LNCaP clone FGC (cell line): ENCODE results near the gene TFRC.
"Not testable (repeated sequence)": the region's sequence is repeated elsewhere in the genome, so short reads cannot be mapped to it uniquely, and the experiment has no call there.

Experiments
- DNase-seq: peaks from one replicate; pipeline ENCODE4 v3.0.0-alpha.2; 2011; ENCODE audit warnings: low read depth
- H3K4me3 ChIP-seq: 2 replicates; pipeline ENCODE4 v1.5.1; 2011; ENCODE audit warnings: mild to moderate bottlenecking, low read depth, low read length, control low read depth
- CTCF ChIP-seq: IDR thresholded peaks from 2 replicates; pipeline ENCODE4 v1.5.1; 2012; ENCODE audit warnings: mild to moderate bottlenecking; ENCODE audit not compliant: control insufficient read depth, insufficient read depth; ENCODE audit errors: extremely low read depth

Gene TFRC

GRCh38 chr3:196097373-196098154 is 15.7 kb upstream of the TFRC start:
- no peak for DNase-seq
- TF ChIP-seq CTCF: no peak
- H3K4me3 ChIP-seq: no peak overlapping the region

GRCh38 chr3:196096382-196096953 is 14.6 kb upstream of the TFRC start:
- H3K4me3 ChIP-seq: no peak overlapping the region
- no peak for DNase-seq
- no peak for TF ChIP-seq CTCF

- DNase-seq: no peak
- TF ChIP-seq CTCF: no peak
Observed at GRCh38 chr3:196093317-196094111, 11.6 kb upstream of the TFRC start.

GRCh38 chr3:196087906-196088305 is 6.0 kb upstream of the TFRC start:
- no peak overlapping the region for H3K4me3 ChIP-seq
- DNase-seq: no peak
- no peak for TF ChIP-seq CTCF

More at GRCh38 chr3:196093317-196094111, 11.6 kb upstream of the TFRC start:
- no peak overlapping the region for H3K4me3 ChIP-seq

GRCh38 chr3:196082619-196082971 is 705 bp upstream of the TFRC start:
- DNase-seq: no peak
- H3K4me3 ChIP-seq: peak overlapping the region; percentile 94
- no peak for TF ChIP-seq CTCF

GRCh38 chr3:196081002-196081833 is 672 bp downstream of the TFRC start:
- peak overlapping the region; percentile 94 for H3K4me3 ChIP-seq
- no peak for TF ChIP-seq CTCF
- DNase-seq: no peak

- peak overlapping the region; percentile 94 for H3K4me3 ChIP-seq
- not testable (repeated sequence) for DNase-seq
Observed at GRCh38 chr3:196080101-196080846, 1.6 kb downstream of the TFRC start.
